K562 (cell line): Measurements from ENCODE around the gene ITPR2. TPM values are rescaled to one million over a fixed set of nuclear protein-coding genes. Genes with fewer than 3 reads are reported as not detected.

ENCODE experiments used
- ATAC-seq: fragments of 200-7000 bp; cut with Tn5 transposase; 3 replicates; pipeline ENCODE4 v1.9.1; 2020; ENCODE audit warnings: moderate library complexity
- BruUV-seq: library from RNA; stranded (reverse); fragments of 400-500 nt; replicated peaks from 2 replicates; lab custom pipeline; 2021; lab: Mats Ljungman, UMichigan
- CTCF ChIA-PET: fragments of 300-600 bp; formaldehyde crosslinking; extraction: SDS; loops from one replicate; lab custom pipeline; 2021; ENCODE audit warnings: low intra/inter-chr PET ratio; lab: Yijun Ruan, JAX
- POLR2A ChIA-PET: fragments of 300-600, 350-650 bp; sonication (Branson Sonifier 250); formaldehyde crosslinking; extraction: SDS; loops from one replicate; lab custom pipeline; 2021; ENCODE audit warnings: antibody characterized with exemption, inconsistent platforms; lab: Yijun Ruan, JAX
- DNase-seq, 4 experiments: peaks; one replicate each; pipeline versions ENCODE4 v3.0.0 to v3.0.0-alpha.2; 2011 to 2018; ENCODE audit warnings: low spot score in 3 of 4, mixed read lengths in 3 of 4; ENCODE audit errors: extremely low read depth in 1 of 4
- FAIRE-seq: peaks from 2 replicates; lab custom pipeline; 2011; peaks lifted over from hg19 to GRCh38; lab: Jason Lieb, UNC
- H2AFZ ChIP-seq: 2 replicates; pipeline ENCODE4 v1.6.0; 2011; ENCODE audit warnings: low read depth, low read length, control low read depth, inconsistent platforms
- H3K27ac ChIP-seq: fragments of 200-600 bp; 3 replicates; pipeline ENCODE4 v1.8.0; 2011; ENCODE audit warnings: low read depth, mild to moderate bottlenecking, control low read depth, inconsistent platforms, low read length, moderate library complexity, mixed read lengths; ENCODE audit errors: extremely low read depth
- H3K27me3 ChIP-seq, 2 experiments: fragments of 300-600 bp in 1 of 2; 2 replicates in 1 of 2; 3 replicates in 1 of 2; pipeline versions ENCODE4 v1.6.0 to v1.8.0; 2011; ENCODE audit warnings: inconsistent platforms in 2 of 2, low read length in 2 of 2, mild to moderate bottlenecking in 1 of 2, mixed read lengths in 1 of 2, moderate library complexity in 1 of 2; ENCODE audit not compliant: control insufficient read depth in 2 of 2, insufficient read depth in 2 of 2
- H3K36me3 ChIP-seq: fragments of 300-600 bp; 3 replicates; pipeline ENCODE4 v1.8.0; 2011; ENCODE audit warnings: mild to moderate bottlenecking, low read length, inconsistent platforms; ENCODE audit not compliant: control insufficient read depth, insufficient read depth
- H3K4me1 ChIP-seq, 2 experiments: fragments of 200-600 bp in 1 of 2; replicated peaks in 1 of 2; 2 replicates in 1 of 2; 3 replicates in 1 of 2; pipeline versions ENCODE4 v1.5.1 to v1.8.0; 2011; ENCODE audit warnings: inconsistent platforms in 2 of 2, low read length in 2 of 2, mild to moderate bottlenecking in 1 of 2, mixed read lengths in 1 of 2, moderate library complexity in 1 of 2; ENCODE audit not compliant: control insufficient read depth in 2 of 2, insufficient read depth in 2 of 2
- H3K4me2 ChIP-seq: 2 replicates; pipeline ENCODE4 v1.6.1; 2011; ENCODE audit warnings: low read length, control low read depth, inconsistent platforms, mixed read lengths; ENCODE audit not compliant: insufficient read depth
- H3K4me3 ChIP-seq: fragments of 200-600 bp; sonication (generic), shearing (Covaris generic); 2 replicates; pipeline ENCODE4 v1.5.1; 2016; ENCODE audit warnings: control low read depth, inconsistent platforms
- H3K79me2 ChIP-seq: fragments of 200-600 bp; 3 replicates; pipeline ENCODE4 v1.8.0; 2011; ENCODE audit warnings: low read length, inconsistent platforms; ENCODE audit not compliant: control insufficient read depth, insufficient read depth
- H3K9ac ChIP-seq, 2 experiments: 2 replicates each; pipeline versions ENCODE4 v1.6.0 to v1.6.1; 2011; ENCODE audit warnings: low read depth in 2 of 2, low read length in 2 of 2, control low read depth in 1 of 2, inconsistent platforms in 1 of 2, mild to moderate bottlenecking in 1 of 2, mixed read lengths in 1 of 2; ENCODE audit not compliant: insufficient read depth in 1 of 2
- H3K9me1 ChIP-seq: one replicate; pipeline ENCODE4 v1.6.0; 2011; ENCODE audit warnings: inconsistent platforms, mild to moderate bottlenecking, low read length, moderate library complexity; ENCODE audit not compliant: control insufficient read depth, insufficient read depth
- H3K9me3 ChIP-seq: replicated peaks from 2 replicates; pipeline ENCODE4 v1.5.1; 2011; ENCODE audit warnings: low read depth, low read length, inconsistent platforms; ENCODE audit not compliant: control insufficient read depth, insufficient read depth
- H4K20me1 ChIP-seq: replicated peaks from 2 replicates; pipeline ENCODE4 v1.6.1; 2011; ENCODE audit warnings: low read length, inconsistent platforms, mixed read lengths; ENCODE audit not compliant: control insufficient read depth, insufficient read depth
- MAFF ChIP-seq: IDR thresholded peaks from 2 replicates; pipeline ENCODE4 v1.6.1; 2012; ENCODE audit warnings: low read length, improper control_type of control experiment
- NFE2L1 ChIP-seq: fragments of 450-650 bp; IDR thresholded peaks from 2 replicates; pipeline ENCODE4 v1.6.1; 2016; ENCODE audit warnings: missing genetic modification characterization, low read depth, mild to moderate bottlenecking, missing compliant biosample characterization, moderate library complexity, borderline replicate concordance
- RCOR1 ChIP-seq, 2 experiments: IDR thresholded peaks; 2 replicates each; pipeline ENCODE4 v1.6.1; 2012; ENCODE audit warnings: low read depth in 2 of 2, low read length in 2 of 2, borderline replicate concordance in 1 of 2, improper control_type of control experiment in 1 of 2
- SAP30 ChIP-seq: fragments of 200-600 bp; sonication (generic); IDR thresholded peaks from 2 replicates; pipeline ENCODE4 v1.6.1; 2012; ENCODE audit warnings: borderline replicate concordance, low read depth, mild to moderate bottlenecking, moderate library complexity, low read length, control low read depth, inconsistent platforms; ENCODE audit not compliant: insufficient read depth, poor library complexity, severe bottlenecking
- SNIP1 ChIP-seq: fragments of 450-650 bp; IDR thresholded peaks from 2 replicates; pipeline ENCODE4 v1.7.1; 2017; ENCODE audit warnings: low read depth, mild to moderate bottlenecking
- TEAD4 ChIP-seq, 2 experiments: sonication (generic) in 1 of 2; formaldehyde crosslinking in 1 of 2; IDR thresholded peaks; 2 replicates each; pipeline versions ENCODE4 v1.6.1 to v1.8.0; 2012 to 2022; ENCODE audit warnings: borderline replicate concordance in 1 of 2, inconsistent platforms in 1 of 2, low read length in 1 of 2, mild to moderate bottlenecking in 1 of 2, missing genetic modification reagents in 1 of 2
- ZBTB8A ChIP-seq: fragments of 450-650 bp; IDR thresholded peaks from 2 replicates; pipeline ENCODE4 v1.6.1; 2018; ENCODE audit warnings: mild to moderate bottlenecking, moderate library complexity; ENCODE audit not compliant: partially characterized antibody
- WGBS: fragments of 100-300 bp; shearing (Covaris generic); methylation state at CpG from one replicate; pipeline ENCODE4 v1.1.6; 2016; ENCODE audit warnings: low coverage, mixed read lengths; ENCODE audit not compliant: insufficient coverage; ENCODE audit errors: missing lambda C conversion rate; 5-methylcytosine and 5-hydroxymethylcytosine counted together
- in situ Hi-C: fragments of 300-500 bp; cut with MboI; formaldehyde crosslinking; loops from 4 replicates; pipeline ENCODE4 v1.15.0; 2018; ENCODE audit warnings: inconsistent platforms, mixed read lengths
- intact Hi-C: fragments of 100-400 bp; cut with micrococcal nuclease; formaldehyde crosslinking; loops from 2 replicates; pipeline ENCODE4 v1.14.2; 2022
- polyA plus RNA-seq, 8 experiments: library from polyadenylated mRNA; depleted of rRNA in 4 of 8; stranded (reverse) in 5 of 8; unstranded in 3 of 8; fragments of >200 nt; fragmentation: Nextera tagmentation in 2 of 8; fragmentation: Illumina TruSeq in 1 of 8; extraction: Ambion mirVana in 2 of 8; extraction: Trizol in 1 of 8; gene quantifications; 2 replicates each; pipeline versions ENCODE4 v1.2.1 to v1.2.3, GENCODE V29; 2011 to 2014; ENCODE audit warnings: inconsistent platforms in 1 of 8, missing spikeins in 1 of 8
- total RNA-seq, 7 experiments: library from RNA; depleted of rRNA in 6 of 7; stranded (reverse); fragments of >200 nt in 6 of 7; fragmentation: Illumina TruSeq in 2 of 7; extraction: Trizol in 2 of 7; gene quantifications; 2 replicates each; pipeline versions ENCODE4 v1.2.1 to v1.2.3, GENCODE V29; 2011 to 2021; ENCODE audit warnings: low replicate concordance in 1 of 7
- TF ChIP-seq, protein P1 (sequence below): fragments of 250-450 bp; sonication (Bioruptor Pico); IDR thresholded peaks from 2 replicates; pipeline ENCODE4 v1.4.0; 2020; ENCODE audit warnings: mild to moderate bottlenecking
- TF ChIP-seq, protein P2 (sequence below): IDR thresholded peaks from 3 replicates; pipeline ENCODE4 v1.6.1; 2011; ENCODE audit warnings: borderline replicate concordance, mild to moderate bottlenecking, moderate library complexity; ENCODE audit not compliant: insufficient read length; ENCODE audit errors: extremely low read depth
- TF ChIP-seq, protein P3 (sequence below): fragments of 450-650 bp; formaldehyde crosslinking; IDR thresholded peaks from 2 replicates; pipeline ENCODE4 v1.4.0; 2020; ENCODE audit warnings: mild to moderate bottlenecking

Gene ITPR2
- total and polyA plus RNA-seq, 9 of the 15 experiments (the other 6 are each of a cell fraction or from before 2014, with no cell fraction given) = 0.21 to 3.3 (median 0.95) TPM

DNA sequence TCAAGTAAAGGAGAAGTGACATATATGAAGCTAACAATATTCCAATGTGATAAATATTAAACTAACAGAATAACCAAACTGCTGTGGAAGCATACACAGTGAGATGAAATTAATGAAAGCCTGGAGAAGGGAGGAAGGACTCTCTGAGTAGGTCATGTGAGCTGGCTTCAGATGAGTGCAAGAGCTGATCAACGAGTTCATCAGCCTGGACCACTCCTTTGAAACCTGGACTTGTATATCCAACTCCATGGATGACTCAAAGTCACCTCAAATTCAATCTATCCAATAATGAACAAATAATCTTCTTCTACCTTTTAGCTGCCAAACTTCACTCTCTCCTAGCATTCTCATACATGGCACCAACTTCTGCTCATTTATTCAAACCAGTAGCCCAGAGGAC, 391.6 kb downstream of the ITPR2 start (continued):
- TF ChIP-seq, protein P1, sequence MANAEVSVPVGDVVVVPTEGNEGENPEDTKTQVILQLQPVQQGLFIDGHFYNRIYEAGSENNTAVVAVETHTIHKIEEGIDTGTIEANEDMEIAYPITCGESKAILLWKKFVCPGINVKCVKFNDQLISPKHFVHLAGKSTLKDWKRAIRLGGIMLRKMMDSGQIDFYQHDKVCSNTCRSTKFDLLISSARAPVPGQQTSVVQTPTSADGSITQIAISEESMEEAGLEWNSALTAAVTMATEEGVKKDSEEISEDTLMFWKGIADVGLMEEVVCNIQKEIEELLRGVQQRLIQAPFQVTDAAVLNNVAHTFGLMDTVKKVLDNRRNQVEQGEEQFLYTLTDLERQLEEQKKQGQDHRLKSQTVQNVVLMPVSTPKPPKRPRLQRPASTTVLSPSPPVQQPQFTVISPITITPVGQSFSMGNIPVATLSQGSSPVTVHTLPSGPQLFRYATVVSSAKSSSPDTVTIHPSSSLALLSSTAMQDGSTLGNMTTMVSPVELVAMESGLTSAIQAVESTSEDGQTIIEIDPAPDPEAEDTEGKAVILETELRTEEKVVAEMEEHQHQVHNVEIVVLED (CRISPR knock-in tag) = no peak
- TF ChIP-seq, protein P2, sequence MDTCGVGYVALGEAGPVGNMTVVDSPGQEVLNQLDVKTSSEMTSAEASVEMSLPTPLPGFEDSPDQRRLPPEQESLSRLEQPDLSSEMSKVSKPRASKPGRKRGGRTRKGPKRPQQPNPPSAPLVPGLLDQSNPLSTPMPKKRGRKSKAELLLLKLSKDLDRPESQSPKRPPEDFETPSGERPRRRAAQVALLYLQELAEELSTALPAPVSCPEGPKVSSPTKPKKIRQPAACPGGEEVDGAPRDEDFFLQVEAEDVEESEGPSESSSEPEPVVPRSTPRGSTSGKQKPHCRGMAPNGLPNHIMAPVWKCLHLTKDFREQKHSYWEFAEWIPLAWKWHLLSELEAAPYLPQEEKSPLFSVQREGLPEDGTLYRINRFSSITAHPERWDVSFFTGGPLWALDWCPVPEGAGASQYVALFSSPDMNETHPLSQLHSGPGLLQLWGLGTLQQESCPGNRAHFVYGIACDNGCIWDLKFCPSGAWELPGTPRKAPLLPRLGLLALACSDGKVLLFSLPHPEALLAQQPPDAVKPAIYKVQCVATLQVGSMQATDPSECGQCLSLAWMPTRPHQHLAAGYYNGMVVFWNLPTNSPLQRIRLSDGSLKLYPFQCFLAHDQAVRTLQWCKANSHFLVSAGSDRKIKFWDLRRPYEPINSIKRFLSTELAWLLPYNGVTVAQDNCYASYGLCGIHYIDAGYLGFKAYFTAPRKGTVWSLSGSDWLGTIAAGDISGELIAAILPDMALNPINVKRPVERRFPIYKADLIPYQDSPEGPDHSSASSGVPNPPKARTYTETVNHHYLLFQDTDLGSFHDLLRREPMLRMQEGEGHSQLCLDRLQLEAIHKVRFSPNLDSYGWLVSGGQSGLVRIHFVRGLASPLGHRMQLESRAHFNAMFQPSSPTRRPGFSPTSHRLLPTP = no peak
- no peak for TF ChIP-seq SAP30
- no peak for TF ChIP-seq ZBTB8A

DNA sequence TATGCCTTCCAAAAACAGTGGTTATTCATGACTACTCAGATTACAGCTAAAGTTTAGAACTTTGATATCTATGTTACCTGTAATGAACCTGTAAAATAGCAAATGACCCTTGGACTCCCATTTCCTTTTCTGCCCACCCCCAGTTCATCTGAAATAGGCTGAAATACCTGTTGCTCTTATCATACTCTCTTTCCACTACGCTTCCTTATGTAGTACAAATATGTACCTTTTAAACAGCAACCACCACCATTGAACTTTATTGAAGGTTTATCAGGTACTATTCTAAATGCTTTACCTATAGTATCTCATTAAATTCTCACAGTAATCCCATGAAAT, 398.0 kb downstream of the ITPR2 start:
- Histone ChIP-seq H3K4me1 (no peaks in the 10 kb centered on the region), H3K4me2 (no peak overlapping the region), H3K4me3 (no peak overlapping the region), H3K79me2 (no peaks in the 10 kb centered on the region), H3K9me1 (no peaks in the 10 kb centered on the region), H3K9ac (no peak overlapping the region), H3K27ac (no peak overlapping the region), H2AFZ (no peak overlapping the region), H3K36me3 (no peaks in the 10 kb centered on the region), H3K27me3 (no peaks in the 10 kb centered on the region), H3K9me3 (no peaks in the 10 kb centered on the region), H4K20me1 (no peaks in the 10 kb centered on the region)
- CTCF ChIA-PET = interaction anchor here (0.6 to 2.0 kb wide), 4 partner anchors 248 to 689 kb away, joined by 3 to 16 read pairs (median 4); no protein-coding TSS in a partner anchor
- in situ Hi-C loops (no loop called here), intact Hi-C loops (no loop called here)
- ATAC-seq (no peak), FAIRE-seq (no peak), DNase-seq (no peak)
- WGBS = 0% methylated on average over 1 of the region's 1 CpG
- POLR2A ChIA-PET = no interaction called here
- BruUV-seq = no TSS peak
- TF ChIP-seq SNIP1 (no peak), NFE2L1 (tag) (no peak), RCOR1 (IDR thresholded peaks at IDR 0.05; ENCODE audit: borderline replicate concordance in 1 of 2, low read depth in 2 of 2, low read length in 2 of 2) (no peak), TEAD4 (IDR thresholded peaks at IDR 0.05; ENCODE audit: low read length) (no peak), TEAD4 (CRISPR knock-in tag; IDR thresholded peaks at IDR 0.05; ENCODE audit: borderline replicate concordance) (no peak), MAFF (no peak)
- TF ChIP-seq, protein P3, sequence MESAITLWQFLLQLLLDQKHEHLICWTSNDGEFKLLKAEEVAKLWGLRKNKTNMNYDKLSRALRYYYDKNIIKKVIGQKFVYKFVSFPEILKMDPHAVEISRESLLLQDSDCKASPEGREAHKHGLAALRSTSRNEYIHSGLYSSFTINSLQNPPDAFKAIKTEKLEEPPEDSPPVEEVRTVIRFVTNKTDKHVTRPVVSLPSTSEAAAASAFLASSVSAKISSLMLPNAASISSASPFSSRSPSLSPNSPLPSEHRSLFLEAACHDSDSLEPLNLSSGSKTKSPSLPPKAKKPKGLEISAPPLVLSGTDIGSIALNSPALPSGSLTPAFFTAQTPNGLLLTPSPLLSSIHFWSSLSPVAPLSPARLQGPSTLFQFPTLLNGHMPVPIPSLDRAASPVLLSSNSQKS (CRISPR knock-in tag) = no peak
